DMS79 (cell line): ENCODE data around the gene GALNT17.
"Not testable (repeated sequence)": the region's sequence is repeated elsewhere in the genome, so short reads cannot be mapped to it uniquely, and the experiment has no call there.

Source experiments
- DNase-seq: peaks from one replicate; lab custom pipeline; 2025; lab: John Stamatoyannopoulos, UW

The GALNT17 gene

GRCh38 chr7:71635849-71636248 lies 503.9 kb downstream of the GALNT17 start:
- DNase-seq, result not testable (repeated sequence)

GRCh38 chr7:71636329-71636728 lies 504.4 kb downstream of the GALNT17 start:
- DNase-seq, result no peak

GRCh38 chr7:71637578-71637977 lies 505.6 kb downstream of the GALNT17 start:
- no peak for DNase-seq

GRCh38 chr7:71638108-71638507 lies 506.2 kb downstream of the GALNT17 start:
- DNase-seq, result no peak

GRCh38 chr7:71639382-71640085 lies 507.6 kb downstream of the GALNT17 start:
- DNase-seq, result no peak

- not testable (repeated sequence) for DNase-seq
These were observed 511.1 kb downstream of the GALNT17 start for GRCh38 chr7:71643031-71643430.

- DNase-seq, result no peak
These were observed 513.9 kb downstream of the GALNT17 start for GRCh38 chr7:71645836-71646235.

GRCh38 chr7:71649812-71650211 lies 517.9 kb downstream of the GALNT17 start:
- no peak for DNase-seq

- no peak for DNase-seq
These were observed 518.9 kb downstream of the GALNT17 start for GRCh38 chr7:71650653-71651337.

- DNase-seq, result no peak
These were observed 520.6 kb downstream of the GALNT17 start for GRCh38 chr7:71652510-71652909.

- no peak for DNase-seq
These were observed 525.4 kb downstream of the GALNT17 start for GRCh38 chr7:71657386-71657785.

GRCh38 chr7:71659622-71660021 lies 527.7 kb downstream of the GALNT17 start:
- DNase-seq, result no peak

- DNase-seq, result no peak
These were observed 529.8 kb downstream of the GALNT17 start for GRCh38 chr7:71661671-71662224.

- DNase-seq, result no peak
These were observed 533.8 kb downstream of the GALNT17 start for GRCh38 chr7:71665716-71666115.

GRCh38 chr7:71668572-71668971 lies 536.6 kb downstream of the GALNT17 start:
- DNase-seq, result no peak

GRCh38 chr7:71679480-71679879 lies 547.5 kb downstream of the GALNT17 start:
- no peak for DNase-seq

GRCh38 chr7:71682181-71682580 lies 550.2 kb downstream of the GALNT17 start:
- DNase-seq, result no peak

- DNase-seq, result no peak
These were observed 551.2 kb downstream of the GALNT17 start for GRCh38 chr7:71682841-71683781.

- no peak for DNase-seq
These were observed 555.3 kb downstream of the GALNT17 start for GRCh38 chr7:71687286-71687685.

GRCh38 chr7:71687831-71688599 lies 556.1 kb downstream of the GALNT17 start:
- DNase-seq, result no peak

GRCh38 chr7:71691538-71691937 lies 559.6 kb downstream of the GALNT17 start:
- DNase-seq, result no peak
